C1 segment of cervical spinal cord (tissue), 14 donors: Measurements from ENCODE around the gene DOK6.
"Not testable (repeated sequence)": the region's sequence is repeated elsewhere in the genome, so short reads cannot be mapped to it uniquely, and the experiment has no call there.

Experiments used
- DNase-seq, 14 donors: peaks; one replicate each; lab custom pipeline; 2025; lab: John Stamatoyannopoulos, UW

Gene DOK6

DNA sequence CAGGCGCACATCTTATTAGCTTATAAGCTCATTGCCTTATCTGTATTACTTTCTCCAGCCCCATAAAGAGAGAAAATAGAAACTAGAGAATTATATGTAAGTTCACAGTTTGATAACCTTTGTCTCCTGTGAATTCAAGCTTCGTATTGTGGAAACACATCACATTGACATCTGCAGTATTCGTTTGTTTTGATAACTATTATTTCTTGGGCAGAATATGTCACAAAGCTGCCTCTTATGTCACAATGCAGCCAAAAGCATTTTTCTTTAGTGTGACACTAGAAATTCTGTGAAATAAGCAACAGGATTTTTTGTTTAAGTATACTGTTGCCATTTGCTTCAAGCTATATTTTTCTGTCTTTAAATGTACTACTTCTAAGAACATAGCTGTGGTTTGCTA lies 221.5 kb downstream of the DOK6 start:
- DNase-seq, result no peak

DNA sequence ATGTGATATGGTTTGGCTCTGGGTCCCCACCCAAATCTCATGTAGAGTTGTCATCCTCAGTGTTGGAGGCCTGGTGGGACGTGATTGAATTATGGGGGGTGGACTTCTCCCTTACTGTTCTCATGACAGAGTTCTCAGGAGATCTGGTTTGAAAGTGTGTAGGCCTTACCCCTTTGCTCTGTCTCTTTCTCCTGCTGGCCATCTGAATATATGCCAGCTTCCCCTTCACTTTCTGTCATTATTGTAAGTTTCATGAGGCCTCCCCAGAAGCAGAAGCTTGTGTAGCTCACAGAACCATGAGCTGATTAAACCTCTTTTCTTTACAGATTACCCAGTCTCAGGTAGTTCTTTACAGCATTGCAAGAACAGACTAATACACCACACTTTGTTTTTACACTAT lies 222.3 kb downstream of the DOK6 start:
- DNase-seq, result peak in 1 of 14 donors; percentile 48

DNA sequence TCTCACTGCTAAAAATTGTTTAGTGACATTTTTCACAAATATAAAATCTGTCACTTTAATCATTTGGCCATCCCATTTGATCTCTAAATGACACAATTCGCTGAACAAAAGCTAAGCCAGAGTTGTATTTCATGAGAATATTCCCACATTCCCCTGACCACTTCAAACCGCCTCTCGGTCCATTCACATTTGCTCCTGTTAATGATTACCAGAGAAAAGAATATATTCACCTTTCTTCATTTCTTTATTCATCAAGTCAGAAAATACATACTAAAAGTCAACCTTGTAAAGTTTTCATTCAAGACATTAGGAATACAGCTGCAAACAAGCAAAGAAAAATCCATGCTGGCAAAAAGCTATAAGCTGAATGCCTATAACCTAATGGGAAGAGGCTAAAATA lies 225.5 kb downstream of the DOK6 start:
- DNase-seq, result no peak

DNA sequence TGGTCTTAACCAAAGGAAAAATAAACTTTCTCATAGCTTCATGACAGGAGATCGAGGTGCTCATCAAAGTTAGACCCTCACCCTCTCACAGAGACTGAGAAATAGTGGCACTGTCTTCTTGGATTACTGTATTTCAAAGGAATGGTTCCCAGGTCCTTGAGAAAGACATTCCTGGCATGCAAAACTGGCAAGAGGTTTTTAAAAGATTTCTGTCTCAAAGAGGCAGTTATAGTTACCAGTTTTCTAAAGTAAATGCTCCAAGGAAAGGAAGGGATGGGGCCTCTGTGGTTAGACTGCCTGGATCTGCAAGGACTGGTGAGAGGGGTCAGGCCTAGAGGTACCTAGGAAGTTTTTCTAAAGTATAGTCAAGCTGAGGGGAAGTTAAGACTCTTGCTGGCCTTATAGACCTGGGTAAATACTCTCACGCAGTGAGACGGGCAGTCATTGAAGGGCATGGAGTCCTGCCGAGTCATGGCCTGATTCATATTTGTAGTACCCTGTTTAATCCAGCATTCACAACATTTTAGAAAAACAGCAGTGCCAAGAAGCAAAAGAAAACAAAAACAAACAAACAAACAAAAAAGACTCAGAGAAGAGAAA lies 226.1 kb downstream of the DOK6 start:
- DNase-seq, result no peak

DNA sequence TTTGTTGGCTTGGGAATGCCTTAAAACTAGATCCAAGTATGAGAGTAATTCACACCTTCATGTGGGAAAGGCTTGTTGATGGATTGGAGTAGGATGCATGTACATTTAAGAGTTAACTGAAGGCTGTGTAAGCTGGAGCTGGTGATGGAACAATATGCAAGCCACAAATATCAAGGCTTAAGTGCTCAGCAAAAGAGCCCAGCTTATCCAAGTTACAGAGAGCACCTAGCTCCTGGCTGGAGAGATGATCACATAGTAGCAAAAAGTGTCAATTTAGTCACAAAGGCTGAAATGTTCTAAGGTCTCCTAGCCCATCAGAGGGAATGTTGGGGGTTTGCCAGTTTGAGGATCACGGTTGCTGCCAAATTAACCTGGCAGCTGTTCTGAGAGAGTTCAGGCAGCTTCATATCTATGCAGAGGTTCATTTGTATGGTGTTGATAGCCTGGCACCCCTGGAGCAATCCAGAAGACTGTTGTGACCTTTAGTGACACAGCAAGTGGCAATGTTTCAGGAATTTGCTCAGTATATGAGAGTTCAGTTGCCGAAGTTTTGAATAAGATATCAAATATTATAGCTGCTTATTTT lies 228.2 kb downstream of the DOK6 start:
- DNase-seq, result no peak

DNA sequence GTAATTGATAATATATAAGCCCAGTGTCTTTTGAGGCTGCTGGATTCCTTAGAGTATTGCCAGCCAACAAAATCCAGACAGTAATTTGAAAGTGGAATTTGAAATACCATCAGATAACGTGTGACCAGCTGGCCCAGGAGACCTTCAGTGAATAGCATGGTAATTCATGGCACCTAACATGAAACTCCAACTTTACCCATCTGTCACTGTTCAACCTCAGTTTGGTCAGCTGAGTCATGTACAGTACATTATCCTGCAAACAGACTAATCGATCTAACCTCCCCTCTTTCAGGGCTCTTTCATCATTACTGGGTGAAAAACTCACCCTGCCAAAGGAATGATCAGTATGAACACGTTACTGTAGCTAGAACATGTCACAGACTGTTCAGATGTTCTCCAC lies 230.6 kb downstream of the DOK6 start:
- no peak for DNase-seq

DNA sequence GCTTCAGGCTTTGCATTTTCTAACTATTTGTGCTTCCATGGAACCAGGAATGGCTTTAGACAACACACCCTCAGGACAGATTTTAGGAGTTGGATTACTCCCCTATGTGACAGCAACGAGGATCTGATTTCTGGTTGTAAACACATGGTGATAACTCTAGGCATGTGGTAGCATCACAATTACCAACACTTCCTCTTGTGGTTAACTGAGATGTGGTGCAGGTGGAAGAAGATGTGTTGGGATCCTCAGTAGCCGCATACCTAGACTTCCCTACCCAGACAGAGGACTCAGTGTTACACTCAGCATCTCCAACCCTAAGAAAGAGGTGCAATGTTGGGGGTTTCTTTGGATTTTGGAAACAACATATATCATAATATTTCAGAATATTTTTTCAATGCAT lies 234.8 kb downstream of the DOK6 start:
- DNase-seq, result no peak

DNA sequence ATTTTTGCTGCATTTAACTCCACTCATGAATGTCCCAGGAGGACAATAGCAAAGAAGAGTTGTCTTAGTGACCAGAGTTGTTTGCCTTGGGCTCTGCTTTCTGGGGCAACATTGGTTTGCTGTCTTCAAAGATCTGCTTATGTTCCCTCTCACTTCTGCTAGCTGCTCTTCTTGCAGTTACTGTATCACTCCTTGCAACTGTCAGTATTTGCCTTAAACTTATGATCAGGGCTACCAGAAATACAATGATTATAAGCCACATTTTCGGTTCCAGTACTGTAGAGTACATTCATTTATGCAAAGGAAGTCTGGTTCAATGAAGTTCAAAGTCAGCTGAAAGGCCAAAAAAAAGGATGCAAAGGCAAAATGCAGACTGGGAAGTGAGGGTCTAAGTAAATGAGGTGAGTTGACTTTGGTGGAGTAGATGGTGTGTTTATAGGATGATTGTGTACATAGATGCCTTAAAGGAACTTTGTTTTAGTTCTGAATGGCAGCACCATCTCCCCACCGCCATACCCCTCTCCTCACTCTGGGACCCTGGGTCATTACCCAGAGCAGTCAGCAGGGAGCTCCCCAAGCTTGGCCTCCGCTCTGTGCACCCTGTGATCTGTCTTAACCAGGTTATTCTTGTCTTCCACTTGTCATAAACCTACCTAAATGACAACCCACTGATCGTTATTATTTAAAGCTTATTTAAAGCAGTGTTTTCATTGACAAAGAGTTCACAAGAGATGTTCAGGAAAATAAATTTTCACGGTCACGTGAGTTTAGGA lies 236.0 kb downstream of the DOK6 start:
- DNase-seq, result no peak

DNA sequence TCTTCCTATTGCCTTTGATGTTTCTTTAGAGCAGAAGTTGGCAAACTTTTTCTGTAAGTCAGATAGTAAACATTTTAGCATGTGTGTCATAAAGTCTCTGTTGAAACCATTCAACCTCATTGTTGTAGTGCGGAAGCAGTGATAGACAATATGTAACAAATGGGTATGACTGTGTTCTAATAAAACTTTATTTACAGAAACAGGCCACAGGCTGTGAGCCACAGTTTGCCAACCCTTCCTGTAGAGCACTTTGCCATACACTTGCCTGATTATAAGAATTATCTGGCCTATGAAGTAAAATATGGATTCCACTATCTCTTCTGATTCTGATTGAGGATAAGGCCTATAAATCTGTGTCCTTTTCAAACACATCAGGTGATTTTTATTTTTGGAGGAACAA lies 237.4 kb downstream of the DOK6 start:
- DNase-seq, result no peak

DNA sequence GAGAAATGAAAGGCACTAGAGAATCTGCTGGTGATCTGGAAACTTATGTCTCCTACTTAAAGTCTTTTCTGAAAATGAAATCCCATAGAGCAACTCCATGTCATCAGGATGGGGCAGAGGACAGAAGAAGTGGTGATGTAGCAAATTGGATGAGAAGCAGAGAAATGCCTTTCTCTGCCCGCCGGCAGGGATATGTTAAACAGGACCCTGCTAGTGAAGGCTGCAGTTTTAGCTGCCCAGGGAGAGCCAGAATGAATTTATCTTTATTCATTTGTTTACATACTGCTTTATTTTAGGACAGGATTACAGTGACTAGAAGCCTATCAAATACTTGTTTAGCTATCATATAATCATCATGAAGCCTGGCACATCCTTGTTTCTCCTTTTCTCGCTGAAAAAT lies 247.0 kb downstream of the DOK6 start:
- DNase-seq, result no peak

DNA sequence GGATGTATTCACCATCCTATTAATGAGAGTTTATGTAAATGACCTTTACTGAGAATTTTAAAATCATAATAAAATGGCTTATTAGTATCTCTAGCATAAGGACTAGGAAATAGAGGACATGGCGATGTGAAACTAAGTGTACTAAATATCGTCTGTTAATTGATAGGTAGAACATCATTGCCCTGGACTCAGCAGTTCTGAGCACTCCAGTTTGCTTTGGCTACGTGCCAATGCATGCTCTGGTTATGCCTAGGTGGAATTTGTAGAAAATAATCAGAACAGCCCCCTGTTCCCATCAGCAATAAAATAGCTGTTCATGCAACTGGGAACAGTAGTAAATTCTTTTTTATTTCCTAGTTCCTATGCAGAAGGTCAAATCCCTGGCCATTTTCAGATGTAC lies 247.8 kb downstream of the DOK6 start:
- DNase-seq, result no peak

DNA sequence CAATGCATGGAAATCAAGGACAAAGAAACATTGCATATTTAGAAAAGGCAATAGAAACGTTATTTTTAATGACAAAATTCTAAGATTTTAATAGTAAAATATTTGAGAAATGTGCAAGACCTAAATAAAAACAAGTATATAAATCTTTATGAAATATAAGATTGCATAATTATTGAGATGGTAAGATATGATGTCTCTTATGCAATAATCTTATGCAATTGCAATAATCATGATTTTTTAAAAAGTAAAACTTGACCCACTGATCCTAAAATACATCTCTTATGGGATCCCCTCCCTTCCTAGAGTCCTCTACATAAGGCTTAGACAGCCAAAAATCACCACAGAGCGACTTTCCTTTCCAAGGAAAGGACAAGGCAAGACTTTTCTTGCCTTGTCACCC lies 249.0 kb downstream of the DOK6 start:
- DNase-seq, result no peak

DNA sequence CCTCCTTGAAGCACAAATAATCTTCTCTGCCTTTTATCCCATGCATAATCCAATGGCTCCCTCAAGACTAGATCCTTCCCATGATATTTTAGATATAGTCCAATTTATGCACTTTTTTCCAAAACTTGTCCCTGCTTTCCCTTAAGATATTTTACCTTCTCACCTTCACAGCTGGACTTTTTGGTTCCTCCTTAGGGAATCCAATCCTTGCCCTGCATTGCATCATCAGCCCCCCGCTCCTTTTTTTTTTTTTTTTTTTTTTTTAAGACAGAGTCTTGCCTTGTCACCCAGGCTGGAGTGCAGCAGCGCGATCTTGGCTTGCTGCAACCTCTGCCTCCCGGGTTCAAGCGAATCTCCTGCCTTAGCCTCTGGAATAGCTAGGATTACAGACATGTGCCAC lies 250.6 kb downstream of the DOK6 start:
- no peak for DNase-seq

DNA sequence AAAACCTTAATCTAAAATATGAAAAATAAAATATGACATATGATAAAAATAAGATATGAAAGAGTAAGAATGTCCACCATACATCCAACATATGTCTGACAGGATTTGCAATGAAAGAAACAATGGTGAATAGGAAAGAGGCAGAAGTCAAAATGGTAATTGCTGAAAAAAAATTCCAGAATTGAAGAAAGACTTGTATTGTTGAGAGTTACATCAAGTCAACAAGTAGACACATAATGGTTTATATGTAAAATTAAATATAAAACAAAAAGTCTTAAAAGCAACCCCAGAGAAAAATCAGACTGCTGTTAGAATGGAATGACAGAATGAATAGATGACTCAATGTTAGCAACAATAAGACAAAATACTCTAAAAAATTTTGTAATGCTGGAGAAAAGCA lies 255.1 kb downstream of the DOK6 start:
- DNase-seq, result no peak

DNA sequence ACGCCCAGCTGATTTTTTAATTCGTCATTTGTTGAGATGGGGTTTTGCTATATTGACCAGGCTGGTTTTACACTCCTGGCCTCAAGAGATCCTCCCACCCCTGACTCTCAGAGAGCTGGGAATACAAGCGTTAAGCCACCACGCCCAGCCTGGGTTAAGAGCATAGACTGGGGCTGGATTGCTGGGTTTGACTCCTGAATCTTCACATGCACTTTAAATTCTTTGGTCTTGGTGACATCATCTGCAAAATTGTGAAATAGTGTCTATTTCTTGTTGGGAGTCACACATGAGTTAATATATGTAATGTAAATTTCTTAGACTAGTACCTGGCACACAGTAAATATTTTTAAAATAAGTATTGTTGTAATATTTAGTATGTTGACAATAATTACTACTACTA lies 257.4 kb downstream of the DOK6 start:
- DNase-seq, result no peak

DNA sequence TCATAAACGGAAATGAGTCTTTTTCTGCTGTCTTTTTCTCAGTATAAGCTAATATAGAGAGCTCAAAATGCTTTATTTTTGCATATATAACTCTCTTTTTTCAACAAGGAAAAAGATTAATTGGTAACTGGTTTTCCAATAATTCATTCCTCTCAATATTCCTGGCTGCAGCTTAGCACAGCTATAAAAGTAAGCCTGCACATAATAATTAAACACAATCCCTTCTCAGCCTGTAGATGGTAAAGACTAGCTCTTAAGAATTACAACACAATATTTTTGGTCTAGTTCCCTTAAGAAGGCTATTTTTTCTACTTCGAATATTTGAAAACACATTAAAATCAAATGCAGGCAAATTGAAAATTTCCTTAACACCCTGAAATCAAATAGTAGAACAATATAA lies 258.0 kb downstream of the DOK6 start:
- no peak for DNase-seq

DNA sequence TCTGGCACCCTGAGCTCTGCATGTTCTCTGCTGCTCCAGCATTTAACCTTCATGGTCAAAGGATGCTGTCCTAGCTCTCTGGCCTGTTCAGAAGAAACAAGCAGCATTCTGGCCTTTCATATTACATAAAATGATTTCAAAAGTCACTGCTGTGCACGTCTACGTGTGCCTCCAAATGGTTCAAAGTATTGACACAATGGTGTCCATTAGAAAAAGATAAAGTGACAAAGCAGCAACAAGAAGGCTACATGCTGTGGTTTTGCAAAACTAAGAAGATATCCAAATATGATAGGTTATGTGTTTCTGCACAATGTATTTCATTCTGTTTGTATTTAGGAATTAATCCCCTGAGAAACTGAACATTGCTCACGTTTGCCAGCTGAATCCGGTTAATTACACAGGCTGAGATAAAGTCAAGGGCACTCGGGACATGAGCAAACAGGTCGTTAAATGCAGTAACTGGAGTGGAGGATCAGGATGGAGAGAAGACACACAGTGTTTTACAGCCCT lies 258.5 kb downstream of the DOK6 start:
- peak in 1 of 14 donors; percentile 14 for DNase-seq

DNA sequence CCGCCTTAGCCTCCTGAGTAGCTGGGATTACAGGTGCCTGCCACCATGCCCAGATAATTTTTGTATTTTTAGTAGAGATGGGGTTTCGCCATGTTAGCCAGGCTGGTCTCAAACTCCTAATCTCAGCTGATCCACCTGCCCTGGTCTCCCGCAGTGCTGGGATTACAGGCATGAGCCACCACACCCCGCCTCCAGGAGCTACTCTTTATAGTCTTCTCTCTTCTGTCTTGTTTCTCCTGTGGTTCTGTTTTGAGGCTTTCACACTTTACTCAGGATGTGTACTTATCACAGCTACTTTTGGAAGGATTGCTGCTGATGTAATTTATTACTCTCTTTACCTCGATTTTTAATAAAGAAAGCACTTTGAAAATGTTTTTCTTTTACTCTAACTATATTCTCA lies 261.4 kb downstream of the DOK6 start:
- not testable (repeated sequence) for DNase-seq

DNA sequence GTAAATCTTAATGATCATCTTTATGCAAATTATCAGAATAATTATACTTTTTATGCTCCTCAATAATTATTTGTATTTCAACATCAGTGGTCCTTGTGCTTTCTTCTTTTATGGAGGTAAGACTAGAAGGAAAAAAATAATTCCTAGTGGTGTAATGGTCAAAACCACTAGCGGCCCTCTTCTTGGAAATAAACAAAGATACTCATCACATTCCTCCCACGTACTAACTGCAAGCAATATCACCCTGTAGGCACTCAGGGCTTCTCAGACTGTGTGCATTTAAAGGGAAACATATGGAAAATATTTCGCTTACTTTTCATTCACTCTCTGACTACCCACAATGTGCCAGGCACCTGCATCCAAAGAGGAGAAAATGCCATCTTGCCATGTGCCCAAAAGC lies 263.7 kb downstream of the DOK6 start:
- no peak for DNase-seq

DNA sequence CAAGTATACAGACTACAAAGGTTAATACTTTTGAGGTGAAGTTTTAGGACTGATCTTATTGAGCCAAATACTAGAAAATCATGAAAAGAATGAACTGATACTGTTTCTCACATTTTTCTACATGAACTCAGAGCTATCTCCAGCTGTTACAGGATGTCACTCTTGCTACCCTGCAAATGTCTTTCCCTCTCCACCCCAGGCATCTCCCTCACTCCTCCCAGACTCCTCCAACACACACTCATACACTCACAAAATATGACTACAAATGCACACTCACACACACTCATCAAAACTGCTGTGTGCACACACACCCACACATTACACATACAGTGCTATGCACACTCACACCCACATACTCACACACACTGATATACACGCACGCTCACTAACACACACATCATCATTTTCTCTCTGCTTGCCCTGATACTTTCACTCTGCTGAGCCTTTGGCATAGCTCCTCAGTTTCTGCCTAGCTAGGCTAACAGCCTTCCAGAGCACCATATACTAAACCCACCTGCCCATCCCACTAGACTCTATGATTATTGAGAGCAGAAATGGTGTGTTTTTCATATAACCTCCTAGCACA lies 273.7 kb downstream of the DOK6 start:
- DNase-seq, result no peak

DNA sequence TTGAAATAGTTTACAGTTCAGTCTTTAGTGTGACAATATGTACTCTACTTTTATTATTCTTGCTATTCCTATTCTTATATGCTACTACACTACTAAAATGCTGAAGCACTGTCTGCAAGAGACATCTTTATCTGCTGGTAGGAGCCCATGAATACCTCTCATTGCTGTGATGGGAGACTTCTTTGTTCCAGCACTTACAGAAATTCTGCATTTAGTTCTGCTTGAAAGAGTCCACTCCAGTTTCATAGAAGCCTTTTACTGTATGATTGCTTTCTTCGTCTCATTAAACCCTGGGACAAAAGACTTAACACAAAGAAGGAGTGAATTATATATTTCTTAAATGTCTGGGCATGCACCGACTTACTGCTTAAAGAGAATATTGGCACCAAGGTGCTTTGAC lies 274.3 kb downstream of the DOK6 start:
- DNase-seq, result no peak

DNA sequence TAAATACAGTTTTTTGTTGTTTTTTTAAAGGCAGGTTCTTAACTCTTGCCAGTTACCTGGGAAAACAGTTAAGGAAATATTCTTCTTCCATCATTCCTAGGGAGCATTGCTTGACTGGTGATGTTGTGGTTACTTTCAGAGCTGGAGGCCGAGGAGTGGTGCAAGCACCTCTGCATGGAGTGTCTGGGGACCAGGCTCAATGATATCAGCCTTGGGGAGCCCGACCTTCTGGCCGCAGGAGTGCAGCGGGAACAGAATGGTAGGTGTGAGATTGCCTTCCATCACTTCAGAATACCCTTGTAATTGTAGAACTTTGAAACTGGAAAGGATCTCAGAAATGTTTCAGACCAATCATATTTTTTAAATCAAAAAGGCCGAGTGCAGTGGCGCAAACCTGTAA lies 276.9 kb downstream of the DOK6 start:
- no peak for DNase-seq

DNA sequence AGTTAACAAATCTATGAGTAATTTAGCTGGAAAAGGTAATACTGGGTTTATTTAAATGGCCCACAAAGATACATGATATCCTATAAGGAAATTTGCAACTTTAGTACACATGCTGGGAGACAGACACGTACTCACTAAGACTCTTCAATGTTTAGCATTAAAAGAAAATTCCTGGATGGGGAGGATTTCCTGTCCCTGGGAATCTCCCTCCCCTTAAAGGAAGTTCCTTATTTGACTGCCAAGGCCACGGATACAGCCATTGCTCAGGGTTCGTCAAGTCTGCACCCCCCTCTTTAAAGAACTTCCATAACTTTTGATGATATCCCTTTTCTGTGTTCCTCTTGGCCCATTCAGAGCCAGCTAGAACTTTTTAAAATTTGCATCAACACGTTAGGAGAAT lies 279.4 kb downstream of the DOK6 start:
- DNase-seq, result no peak
